ENCODE results near the gene GPR3.

The GPR3 gene, protein sequence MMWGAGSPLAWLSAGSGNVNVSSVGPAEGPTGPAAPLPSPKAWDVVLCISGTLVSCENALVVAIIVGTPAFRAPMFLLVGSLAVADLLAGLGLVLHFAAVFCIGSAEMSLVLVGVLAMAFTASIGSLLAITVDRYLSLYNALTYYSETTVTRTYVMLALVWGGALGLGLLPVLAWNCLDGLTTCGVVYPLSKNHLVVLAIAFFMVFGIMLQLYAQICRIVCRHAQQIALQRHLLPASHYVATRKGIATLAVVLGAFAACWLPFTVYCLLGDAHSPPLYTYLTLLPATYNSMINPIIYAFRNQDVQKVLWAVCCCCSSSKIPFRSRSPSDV

DNA sequence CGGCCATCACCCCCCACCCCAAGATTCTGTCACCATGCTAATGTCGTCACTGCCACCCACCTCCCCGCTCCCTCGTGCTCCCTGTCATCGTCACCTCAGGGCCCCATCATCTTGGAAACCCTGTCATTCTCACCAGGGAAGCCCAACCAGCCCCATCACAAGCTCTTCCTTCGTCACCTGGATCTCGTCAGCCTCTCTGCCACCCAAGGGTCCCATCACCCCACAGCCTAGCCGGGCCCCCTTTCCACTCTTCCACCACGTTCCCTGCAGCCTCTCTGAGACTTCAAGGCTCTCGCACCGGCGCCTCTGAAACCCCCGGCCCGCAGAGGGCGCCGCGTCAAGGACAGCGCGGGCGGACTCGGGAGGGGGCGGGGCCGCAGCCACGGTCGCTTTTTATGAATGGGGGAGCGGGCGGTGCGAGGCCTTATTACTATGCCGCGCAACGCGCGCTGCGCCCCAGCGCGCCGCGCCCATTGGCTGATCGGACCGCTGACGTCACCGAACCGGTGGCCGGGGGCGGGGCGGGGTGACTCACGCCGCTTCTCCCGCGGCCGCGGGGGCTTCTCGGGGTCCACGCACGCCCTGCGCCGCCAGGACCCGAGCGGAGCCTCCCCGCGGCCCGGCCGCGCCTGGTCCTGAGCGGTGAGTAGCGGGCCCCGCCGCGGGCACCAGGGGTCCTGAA lies at the start of gene GPR3:
Gene GPR3, plus strand, starts transcription at position 527 of the 682 bp plus-strand sequence. CDS start 1,177 bp downstream, outside the sequence.
- in situ Hi-C loops (cut with HindIII; ENCODE audit: low sequenced_read_pairs) = no loop called here

DNA sequence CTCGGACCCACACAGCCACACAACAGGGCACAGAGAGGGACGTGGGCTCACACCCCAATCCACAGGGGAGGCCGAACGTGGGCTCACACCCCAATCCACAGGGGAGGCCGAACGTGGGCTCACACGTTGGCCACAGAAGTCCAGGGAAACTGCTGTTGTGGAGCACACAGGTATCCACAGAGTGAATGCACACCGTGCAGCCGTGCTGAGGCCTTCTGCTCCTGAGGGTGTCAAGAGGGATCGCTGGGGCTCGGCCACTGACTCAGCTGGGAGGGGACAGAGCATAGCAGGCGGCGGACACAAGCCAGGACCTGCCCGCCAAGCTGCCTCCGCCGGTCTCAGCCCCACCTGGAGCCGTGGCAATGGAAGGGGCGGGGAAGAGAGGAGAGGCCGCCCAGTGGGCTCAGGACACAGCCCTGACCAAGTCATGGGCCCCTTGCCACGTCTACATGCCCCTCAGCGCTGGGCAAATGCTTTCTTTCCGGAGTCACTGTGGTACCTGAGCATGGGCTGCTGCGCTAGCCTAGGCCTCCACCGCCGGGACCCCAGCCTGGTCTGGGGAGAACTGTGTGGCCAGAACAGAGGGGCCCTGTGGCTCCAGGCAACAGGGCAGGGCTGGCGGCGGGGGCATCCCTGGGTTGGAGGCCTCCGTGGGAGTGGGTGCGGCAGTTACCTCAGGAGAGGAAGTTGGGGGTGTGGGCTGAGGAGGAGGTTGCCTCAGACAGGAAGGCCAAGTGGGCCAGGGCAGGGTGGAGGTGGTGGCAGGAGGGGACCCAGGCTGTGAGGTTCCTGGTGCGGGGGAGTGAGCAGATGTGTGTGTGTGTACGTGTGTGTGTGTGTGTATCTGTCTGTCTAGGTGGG lies 49.4 kb upstream of the GPR3 start:
- in situ Hi-C loops (cut with HindIII; ENCODE audit: low sequenced_read_pairs) = no loop called here

DNA sequence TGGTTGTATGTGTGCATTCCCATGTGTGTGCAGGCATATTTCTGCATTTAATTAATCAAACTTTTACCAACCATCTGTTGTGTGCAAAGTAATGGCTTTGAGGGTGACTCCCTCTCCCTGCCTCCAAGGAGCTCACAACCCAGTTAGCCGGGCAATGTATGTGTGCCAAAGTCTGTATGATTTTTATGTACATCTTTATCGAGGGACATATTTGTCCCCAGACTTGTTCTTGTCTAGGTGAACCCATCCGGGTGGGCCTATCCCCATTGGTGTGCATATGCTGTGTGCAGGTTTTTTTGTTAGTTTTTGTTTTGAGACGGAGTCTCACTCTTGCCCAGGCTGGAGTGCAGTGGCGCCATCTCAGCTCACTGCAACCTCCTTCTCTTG lies 48.8 kb upstream of the GPR3 start:
- in situ Hi-C loops (cut with HindIII; ENCODE audit: low sequenced_read_pairs) = no loop called here

DNA sequence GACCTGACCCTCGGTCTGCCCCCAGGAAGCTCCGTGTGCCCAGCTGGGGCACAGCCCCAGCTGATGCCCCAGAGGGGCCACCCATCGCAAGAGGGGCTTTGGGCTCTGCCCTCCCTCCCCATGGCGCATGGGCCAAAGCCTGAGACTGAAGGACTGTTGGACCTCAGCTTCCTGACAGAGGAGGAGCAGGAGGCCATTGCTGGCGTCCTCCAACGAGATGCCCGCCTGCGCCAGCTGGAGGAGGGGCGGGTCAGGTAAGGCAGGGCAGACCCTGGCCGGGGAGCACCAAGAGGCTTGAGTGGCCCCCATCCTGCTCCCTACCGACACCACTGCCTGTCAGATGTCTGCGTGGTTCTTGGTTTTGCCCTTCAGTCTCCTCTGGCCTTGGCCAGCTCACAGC lies 47.1 kb upstream of the GPR3 start:
- in situ Hi-C loops (cut with HindIII; ENCODE audit: low sequenced_read_pairs) = no loop called here

DNA sequence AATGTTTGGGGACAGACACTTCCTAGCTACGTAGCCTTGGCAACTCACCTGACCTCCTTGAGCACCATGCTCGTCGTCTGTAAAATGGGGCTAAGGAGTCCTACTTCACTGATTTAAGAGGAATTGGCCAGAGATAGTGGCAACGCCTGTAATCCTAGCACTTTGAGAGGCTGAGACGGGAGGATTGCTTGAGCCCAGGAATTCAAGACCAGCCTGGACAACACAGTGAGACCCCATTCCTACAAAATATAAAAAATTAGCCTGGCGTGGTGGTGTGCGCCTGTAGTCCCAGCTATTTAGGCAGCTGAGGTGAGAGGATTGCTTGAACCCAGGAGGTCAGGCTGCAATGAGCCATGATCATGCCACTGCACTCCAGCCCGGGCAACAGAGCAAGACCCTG lies 46.1 kb upstream of the GPR3 start:
- in situ Hi-C loops (cut with HindIII; ENCODE audit: low sequenced_read_pairs) = no loop called here

DNA sequence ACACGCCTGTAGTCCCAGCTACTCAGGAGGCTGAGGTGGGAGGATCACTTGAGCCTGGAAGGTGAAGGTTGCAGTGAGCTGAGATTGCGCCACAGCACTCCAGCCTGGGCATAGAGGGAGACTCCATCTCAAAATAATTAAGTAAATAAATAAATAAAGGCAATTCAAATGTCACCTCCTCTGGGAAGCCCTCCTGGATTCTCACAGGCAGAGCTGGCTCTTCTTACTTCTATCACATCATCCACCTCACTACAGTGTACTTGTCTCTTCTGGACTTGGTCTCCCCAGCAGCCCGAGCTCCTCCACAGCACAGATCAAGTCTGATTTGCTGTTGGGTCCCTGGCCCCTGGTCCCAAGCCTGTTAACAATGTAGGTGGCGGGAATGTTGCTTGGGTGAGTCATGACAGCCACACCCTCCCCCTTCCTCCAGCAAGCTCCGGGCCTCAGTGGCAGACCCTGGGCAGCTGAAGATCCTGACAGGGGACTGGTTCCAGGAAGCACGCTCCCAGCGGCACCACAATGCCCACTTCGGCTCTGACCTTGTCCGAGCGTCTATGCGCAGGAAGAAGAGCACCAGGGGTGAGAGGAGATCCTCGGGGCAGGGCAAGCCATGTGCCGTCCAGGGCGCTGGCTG lies 45.3 kb upstream of the GPR3 start:
- in situ Hi-C loops (cut with HindIII; ENCODE audit: low sequenced_read_pairs) = no loop called here

DNA sequence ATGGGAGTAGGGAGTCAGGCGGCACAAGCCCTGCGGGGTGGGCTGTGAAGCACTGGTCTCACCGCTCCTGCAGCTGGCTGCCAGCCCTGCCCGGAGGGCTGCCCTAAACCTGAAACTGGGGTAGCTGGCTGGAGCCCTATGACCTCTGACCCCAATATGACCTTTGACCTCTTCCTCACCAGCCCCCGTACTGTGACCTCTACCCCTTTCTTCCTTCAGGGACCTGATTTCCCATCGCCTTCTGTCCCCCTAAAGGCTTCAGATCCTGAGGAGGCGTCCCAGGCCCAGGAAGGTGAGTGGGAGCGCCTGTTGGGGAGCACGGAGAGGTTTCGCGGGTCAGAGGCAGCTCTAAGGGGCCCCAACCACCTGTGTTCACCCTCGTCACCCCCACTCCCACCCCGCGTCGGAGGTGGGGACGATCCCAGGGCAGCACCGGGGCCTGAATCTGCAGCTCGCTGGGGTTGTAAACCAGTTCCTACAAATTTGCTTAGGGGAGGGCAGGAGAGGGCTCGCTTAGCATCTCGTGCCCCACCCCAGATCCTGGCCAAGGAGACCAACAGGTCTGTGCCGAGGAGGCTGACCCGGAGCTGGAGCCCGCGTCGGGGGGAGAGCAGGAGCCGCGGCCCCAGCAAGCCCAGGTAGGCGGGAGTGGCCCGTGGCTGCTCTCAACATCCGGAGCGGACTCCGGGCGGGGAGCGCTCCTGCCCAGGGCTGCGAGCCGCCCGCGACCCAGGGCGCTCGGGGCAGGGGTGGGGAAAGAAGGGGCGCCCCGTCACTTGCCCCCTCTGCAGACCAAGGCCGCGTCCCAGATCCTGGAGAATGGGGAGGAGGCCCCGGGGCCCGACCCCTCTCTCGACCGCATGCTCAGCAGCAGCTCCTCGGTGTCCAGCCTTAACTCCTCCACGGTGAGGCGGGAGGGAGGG lies 43.3 kb upstream of the GPR3 start:
- in situ Hi-C loops (cut with HindIII; ENCODE audit: low sequenced_read_pairs) = no loop called here

DNA sequence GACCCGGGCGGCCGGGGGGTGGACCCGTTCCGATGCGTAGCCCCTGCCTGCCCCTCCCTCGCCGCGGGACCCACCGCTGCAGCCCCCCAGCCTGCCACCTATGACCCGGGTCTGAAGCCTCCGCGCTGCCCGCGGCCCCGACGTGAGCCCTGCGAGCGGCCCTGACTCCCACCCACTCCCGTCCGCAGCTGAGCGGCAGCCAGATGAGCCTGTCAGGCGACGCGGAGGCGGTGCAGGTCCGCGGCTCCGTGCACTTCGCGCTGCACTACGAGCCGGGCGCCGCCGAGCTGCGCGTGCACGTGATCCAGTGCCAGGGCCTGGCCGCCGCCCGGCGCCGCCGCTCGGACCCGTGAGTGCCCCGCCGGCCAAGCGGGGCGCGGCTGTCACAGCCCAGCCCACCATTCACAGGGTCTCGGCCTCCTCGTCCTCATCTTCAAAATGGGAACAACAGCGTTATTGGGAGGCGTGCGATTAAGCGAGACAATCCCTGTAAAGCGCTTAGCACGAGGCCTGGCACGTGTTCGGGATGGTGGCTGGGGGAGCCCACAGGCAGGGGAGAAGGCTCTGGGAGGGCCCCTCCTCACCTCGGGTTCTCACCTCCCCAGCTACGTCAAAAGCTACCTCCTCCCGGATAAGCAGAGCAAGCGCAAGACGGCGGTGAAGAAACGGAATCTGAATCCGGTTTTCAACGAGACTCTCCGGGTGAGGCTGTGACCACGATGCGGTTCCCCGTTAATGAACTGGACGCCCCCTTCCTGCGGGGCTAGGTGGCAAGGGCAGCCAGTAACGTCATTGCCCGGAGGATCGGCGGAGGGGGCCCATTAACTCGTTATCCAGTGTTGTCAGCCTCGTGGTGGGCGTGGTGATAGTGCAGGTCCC lies 42.4 kb upstream of the GPR3 start:
- in situ Hi-C loops (cut with HindIII; ENCODE audit: low sequenced_read_pairs) = no loop called here

DNA sequence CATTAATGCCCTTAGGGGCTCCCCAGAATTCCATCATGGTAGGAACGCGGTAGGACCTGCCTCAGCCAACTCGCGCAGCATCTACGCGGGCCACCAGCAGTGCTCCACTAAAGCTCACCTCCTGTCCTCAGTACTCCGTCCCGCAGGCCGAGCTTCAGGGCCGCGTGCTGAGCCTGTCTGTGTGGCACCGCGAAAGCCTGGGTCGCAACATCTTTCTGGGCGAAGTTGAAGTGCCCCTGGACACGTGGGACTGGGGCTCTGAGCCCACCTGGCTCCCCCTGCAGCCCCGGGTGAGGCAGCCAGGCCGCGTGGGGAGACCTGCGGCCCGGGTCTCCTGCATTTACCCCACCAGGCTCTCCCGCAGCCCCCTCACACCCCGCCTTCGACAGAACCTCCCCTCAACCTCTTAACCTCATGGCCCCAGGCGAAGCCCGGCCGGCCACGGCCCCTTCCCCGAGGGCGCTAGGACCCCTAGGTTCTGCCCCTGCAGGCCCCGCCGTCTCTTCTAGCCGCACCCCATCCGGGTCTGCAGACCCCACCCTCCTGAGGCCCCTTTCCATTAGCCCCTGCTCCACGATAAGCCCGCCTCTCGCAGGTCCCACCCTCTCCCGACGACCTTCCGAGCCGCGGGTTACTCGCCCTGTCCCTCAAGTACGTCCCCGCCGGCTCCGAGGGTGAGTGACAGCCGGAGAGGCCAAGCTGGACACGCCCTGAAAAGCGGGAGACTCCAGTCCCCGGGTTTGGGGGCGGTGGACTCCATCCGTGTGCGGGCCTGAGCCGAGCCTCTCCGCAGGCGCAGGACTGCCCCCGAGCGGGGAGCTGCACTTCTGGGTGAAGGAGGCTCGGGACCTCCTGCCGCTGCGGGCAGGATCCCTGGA lies 41.5 kb upstream of the GPR3 start:
- in situ Hi-C loops (cut with HindIII; ENCODE audit: low sequenced_read_pairs) = no loop called here

DNA sequence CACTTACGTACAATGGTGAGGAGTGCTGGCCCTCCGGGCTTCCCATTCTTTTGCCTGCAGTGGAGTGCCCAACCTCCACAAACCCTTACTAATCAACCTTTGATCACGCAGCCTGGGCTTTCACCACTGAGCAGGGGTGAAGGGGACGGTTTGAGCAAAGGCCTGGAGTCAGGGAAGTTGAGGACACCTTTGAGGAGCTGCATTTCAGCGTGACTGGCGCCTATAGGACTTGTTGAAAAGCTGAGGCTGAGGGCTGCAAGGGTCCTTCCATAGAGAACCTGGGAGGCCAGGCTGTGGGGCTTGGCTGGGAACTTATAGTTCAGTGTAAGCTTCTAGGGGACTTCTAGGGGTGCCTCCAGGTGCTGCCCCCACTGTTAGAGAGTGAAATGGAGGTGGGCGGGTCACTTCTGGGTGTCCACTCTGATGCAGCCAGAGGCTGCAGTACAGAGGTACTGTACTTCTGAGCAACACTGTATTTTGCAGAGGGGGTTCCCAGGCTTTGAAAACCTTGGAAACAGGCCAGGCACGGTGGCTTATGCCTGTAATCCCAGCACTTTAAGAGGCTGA lies 40.8 kb upstream of the GPR3 start:
- in situ Hi-C loops (cut with HindIII; ENCODE audit: low sequenced_read_pairs) = no loop called here

DNA sequence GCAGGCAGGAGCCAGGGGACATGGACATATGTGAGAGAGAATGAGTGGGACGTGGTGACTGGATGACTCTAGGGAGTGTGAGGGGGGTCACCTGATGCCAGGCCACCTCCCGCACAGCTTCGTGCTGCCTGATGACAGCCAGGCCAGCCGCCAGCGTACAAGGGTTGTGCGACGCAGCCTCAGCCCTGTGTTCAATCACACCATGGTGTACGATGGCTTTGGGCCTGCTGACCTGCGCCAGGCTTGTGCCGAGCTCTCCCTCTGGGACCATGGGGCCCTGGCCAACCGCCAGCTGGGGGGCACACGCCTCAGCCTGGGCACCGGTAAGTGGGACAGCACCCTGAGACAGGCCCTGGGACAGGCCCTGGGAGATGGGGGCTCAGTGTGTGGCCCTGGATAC lies 39.3 kb upstream of the GPR3 start:
- in situ Hi-C loops (cut with HindIII; ENCODE audit: low sequenced_read_pairs) = no loop called here

DNA sequence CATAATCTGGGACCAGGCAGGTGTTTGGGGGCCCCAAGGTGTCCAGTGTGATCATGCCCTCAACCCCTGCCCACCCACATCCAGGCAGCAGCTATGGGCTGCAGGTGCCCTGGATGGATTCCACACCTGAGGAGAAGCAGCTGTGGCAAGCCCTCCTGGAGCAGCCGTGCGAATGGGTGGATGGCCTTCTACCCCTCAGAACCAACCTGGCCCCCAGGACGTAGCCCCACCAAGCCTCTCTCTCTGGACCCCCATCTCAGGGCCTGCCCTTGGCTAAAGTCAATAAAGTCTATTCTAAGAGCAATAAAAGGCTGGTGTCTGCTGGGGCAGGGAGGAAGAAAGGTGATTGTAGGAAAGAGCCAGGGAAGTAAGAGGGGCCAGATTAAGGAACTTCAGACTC lies 38.8 kb upstream of the GPR3 start:
- in situ Hi-C loops (cut with HindIII; ENCODE audit: low sequenced_read_pairs) = no loop called here

DNA sequence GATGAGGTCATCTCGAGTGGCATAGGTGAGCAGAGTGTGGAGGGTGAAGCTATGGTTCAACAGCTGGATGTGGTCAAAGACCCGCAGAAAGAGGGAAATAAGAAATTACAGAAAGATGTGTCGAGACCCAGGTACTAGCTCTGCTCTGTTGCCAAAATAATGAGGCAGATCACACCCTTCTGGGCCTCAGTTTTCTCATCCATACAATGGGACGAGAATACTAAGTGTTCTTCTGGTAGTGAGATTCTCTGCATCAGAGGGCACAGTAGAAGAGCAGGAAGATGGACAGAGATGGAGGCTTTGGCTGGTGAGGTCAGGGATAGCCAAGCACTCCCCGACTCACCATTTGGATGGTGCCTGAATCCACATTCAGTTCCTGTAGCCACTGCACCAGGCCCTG lies 36.7 kb upstream of the GPR3 start:
- in situ Hi-C loops (cut with HindIII; ENCODE audit: low sequenced_read_pairs) = no loop called here

DNA sequence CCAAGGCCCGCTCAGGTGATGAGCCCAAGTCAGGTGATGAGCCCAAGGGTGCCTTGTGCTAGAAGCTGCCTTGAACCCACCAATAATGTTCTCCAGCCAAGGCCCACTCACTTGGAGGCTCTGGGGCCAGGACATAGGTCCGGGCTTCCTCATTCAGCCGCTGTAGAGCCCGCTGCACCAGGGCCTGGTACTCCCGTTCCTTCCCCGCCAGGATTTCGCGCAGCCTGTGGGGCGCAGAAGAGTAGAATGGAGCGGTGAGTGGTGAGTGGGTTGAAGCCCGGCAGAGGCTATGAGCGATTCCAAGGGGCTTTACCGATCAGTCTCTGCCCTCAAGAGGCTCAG lies 36.2 kb upstream of the GPR3 start:
- in situ Hi-C loops (cut with HindIII; ENCODE audit: low sequenced_read_pairs) = no loop called here

DNA sequence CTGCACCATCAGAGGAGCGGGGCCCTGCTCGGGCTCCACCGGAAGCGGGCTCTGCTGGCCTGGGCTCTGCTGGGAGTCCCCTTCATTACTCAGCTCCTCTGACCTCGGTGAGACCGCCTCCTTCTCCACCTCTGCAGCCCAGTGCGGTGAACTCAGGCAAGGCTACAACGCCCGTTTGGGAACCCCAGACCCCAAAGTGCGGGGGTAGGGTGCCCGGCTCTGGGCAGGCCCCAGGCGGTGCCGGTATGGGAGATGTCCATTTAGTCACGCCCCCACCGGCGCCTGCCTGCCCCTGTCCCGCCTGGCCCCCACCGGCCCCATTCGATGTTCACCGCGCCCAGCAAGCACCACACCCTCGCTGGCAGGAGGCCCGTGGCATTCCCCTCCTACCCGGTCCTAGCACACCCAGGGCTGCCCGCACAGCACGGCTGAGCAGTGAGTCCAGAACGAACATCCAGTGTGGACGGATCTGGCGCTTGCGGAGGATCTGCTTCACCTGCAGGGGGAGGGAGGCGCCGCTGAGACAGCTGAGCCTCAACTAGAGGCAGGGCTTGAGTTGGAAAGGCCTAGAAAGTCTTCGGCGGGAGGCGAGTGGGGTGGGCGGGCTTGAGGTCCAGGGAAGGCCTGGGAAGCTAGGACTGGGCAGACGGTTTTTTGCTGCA lies 35.7 kb upstream of the GPR3 start:
- in situ Hi-C loops (cut with HindIII; ENCODE audit: low sequenced_read_pairs) = no loop called here

DNA sequence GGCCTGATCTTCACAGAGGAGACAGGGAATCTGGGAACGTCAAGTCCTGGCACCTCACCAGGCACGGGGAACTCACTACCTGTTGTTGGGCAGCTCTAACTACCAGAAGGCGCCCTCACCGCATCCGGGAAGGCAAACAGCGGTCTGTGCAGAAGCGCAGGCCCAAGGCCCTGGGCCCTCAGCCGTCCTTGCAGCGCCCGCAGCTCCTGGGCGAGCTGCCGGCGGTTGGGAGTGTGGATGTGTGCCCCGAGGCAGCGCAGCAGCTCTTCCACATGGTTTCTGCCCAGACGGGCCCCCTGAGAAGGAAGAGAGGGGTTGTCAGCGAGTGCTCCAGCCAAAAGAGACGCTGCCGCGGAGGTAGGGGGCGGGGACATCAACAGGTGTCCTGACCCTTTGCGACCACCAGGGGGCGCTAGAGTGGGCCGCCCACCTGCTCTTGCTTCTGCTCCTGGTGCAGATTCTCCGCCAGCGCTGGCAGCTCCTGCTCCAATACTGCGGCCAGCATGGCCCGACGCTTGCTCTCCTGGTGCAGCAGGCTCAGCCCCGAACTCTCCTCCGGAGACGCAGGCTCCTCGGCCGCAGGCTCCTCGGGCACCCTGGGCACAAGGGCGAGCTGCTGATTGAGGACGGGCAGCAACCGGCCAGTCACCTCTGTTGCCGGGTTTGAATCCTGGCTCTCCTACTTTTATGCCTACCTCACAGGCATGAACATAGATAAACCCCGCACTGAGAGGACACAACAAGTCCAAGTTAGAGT lies 35.0 kb upstream of the GPR3 start:
- in situ Hi-C loops (cut with HindIII; ENCODE audit: low sequenced_read_pairs) = no loop called here

Measured in DLD1 (cell line).